ENCODE measurements around the gene IL1F10.

Gene IL1F10

DNA sequence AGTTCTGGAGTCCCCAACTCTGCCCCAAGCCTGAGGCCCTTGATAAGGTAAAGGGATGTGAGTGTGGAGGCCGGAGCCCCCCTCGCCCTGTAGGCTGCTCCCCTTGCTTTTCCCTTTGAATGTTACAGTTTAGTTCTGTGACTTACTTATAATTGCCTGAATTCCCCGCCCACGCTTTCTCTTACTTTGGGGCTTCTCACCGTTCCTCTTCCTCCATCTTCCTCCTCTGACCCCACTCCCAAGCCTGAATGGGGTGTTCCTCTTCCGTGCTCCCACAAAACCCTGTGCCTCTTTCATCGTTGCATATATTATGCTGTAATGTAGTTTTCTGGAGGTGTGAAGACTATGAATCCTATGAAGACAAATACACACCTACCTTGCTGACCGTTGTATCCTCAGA lies 44.7 kb downstream of the IL1F10 start:
- no peak for DNase-seq (ENCODE audit: low spot score)

- DNase-seq (ENCODE audit: low spot score), result no peak
Observed at GRCh38 chr2:113112871-113113270, 45.1 kb downstream of the IL1F10 start.

DNA sequence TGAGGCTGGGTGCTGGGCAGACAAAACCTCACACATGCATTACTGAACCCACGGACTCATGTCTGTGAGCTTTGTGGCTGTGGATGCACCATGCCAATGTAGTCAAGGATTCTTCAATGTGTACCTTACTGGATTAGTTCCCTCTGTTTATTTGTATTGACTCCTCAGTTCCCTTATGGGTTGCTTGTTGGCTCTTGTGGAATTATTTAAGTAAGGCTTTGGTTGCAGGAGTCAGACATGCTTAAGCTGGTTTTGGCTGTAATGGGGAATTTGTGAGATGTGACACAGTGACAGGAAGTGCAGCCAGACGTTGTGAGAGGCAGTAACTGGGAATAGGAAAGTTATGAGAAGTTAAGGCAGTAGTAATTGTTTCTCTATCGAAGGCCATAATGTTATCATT lies 46.0 kb downstream of the IL1F10 start:
- no peak for DNase-seq (ENCODE audit: low spot score)

DNA sequence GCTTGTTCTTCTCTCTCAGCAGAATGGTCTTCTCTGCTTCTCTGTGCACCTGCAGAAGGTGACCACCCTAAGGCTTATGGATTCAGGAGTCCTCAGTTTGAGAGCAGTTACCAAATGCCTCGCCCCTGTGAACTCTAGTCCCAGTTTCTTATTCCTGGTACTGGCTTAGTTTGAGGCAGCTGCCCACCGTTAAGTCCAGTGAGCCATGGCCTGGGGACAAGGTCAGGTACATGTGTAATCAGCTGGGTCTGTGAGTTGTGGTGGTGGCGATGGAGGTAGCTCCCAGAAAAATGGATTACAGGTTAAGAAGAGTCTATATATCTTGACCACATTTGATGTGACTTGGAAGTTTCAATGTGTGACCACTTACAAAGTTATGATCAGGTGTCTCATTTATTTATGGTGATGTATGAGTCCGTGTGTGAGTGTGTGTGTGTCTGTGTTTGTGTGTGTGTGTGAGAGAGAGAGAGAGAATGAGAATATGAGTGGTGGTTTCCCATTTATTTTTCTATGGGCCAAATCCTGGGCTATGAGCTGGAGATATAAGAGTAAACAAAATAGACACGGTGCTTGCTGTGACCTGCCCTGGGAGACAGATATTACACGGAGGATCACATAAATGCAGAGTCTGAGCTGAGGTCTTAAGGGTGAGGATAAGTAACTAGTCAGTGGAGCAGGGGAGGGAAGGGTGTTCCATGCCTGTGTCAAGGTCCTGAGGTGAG lies 46.6 kb downstream of the IL1F10 start:
- no peak for DNase-seq (ENCODE audit: low spot score)

DNA sequence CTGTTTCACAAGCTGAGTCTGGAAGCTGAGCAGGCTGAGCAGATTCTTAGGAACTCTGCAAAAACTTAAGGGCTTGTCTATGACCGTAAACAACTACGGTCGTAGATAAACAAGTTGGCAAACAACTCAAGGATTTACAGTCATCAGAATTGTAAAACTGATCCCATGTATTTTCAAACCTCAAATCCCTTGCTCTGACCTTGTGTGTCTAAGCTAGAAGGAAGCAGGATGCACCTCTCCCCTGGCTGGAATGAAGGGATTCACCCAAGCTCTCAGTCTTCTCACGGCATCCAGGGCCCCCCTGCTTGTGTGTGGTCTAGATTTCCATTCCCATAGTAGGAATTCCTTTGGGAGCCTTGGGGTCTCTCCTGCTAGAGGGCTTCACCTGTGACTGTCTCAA lies 47.2 kb downstream of the IL1F10 start:
- no peak for DNase-seq (ENCODE audit: low spot score)

GRCh38 chr2:113116100-113116958 lies 48.6 kb downstream of the IL1F10 start:
- no peak for DNase-seq (ENCODE audit: low spot score)

DNA sequence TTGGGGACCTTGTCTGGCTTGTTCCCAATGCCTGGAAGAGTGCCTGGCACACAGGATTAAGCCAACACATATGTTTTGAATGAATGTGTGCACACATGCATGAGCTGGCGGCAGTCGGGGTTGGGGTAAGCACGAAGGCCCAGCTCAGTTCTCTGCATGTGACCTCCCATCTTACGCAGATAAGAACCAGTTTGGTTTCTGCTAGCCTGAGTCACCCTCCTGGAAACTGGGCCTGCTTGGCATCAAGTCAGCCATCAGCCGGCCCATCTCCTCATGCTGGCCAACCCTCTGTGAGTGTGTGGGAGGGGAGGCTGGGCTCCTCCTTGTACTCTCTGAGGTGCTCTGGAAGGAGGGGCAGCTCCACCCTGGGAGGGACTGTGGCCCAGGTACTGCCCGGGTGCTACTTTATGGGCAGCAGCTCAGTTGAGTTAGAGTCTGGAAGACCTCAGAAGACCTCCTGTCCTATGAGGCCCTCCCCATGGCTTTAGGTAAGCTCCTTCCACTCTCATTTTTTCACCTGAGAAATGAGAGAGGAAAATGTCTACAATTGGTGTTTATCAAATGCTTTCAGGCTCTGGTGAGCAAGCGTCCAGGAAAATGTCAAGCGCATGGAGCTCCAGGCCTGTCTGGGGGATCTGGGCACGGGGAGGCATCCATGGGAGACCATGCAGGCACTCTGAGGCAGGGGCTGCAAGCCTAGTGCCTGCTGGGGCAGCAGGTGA lies 49.9 kb downstream of the IL1F10 start:
- DNase-seq (ENCODE audit: low spot score), result no peak

- no peak for DNase-seq (ENCODE audit: low spot score)
Observed at GRCh38 chr2:113118263-113118657, 50.5 kb downstream of the IL1F10 start.

GRCh38 chr2:113119111-113119510 lies 51.3 kb downstream of the IL1F10 start:
- DNase-seq (ENCODE audit: low spot score), result no peak

- DNase-seq (ENCODE audit: low spot score), result no peak
Observed at GRCh38 chr2:113120861-113121260, 53.1 kb downstream of the IL1F10 start.

- DNase-seq (ENCODE audit: low spot score), result no peak
Observed at GRCh38 chr2:113122364-113122763, 54.6 kb downstream of the IL1F10 start.

DNA sequence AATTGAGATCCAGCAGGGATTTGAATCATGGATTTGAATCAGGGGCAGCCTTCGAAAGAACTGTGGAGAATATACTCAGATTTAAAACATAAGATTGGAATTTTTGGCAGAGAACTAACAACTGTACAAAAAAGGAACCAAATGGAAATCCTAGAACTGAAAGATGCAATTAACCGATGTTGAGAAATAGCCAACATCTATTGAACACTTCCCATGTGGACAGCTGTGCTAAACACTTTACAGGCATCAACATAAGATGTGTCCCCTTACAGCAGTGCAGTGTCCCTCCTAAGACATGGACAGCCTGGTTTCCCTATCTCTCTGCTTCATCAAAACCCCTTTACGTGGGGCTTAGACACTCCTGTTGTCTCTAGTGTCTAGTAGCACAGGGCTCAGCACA lies 56.0 kb downstream of the IL1F10 start:
- no peak for DNase-seq (ENCODE audit: low spot score)

GRCh38 chr2:113124181-113124961 lies 56.6 kb downstream of the IL1F10 start:
- DNase-seq (ENCODE audit: low spot score), result peak; percentile 69
